HG03378 (cell line): ENCODE measurements around the gene CAPN14.
A peak's percentile ranks its signal among the peaks of the same experiment; 100 is the strongest.
"Not testable (repeated sequence)": the region's sequence is repeated elsewhere in the genome, so short reads cannot be mapped to it uniquely, and the experiment has no call there.

ENCODE experiments used
- ATAC-seq: cut with Tn5 transposase; IDR thresholded peaks from one replicate; pipeline ENCODE4 v1.9.1; 2021; ENCODE audit warnings: mild to moderate bottlenecking, moderate library complexity; ENCODE audit not compliant: unreplicated experiment

CAPN14 gene

GRCh38 chr2:31199206-31199605, 18.1 kb downstream of the CAPN14 start:
- no peak for ATAC-seq

- no peak for ATAC-seq
Observed at GRCh38 chr2:31197669-31198068, 19.6 kb downstream of the CAPN14 start.

GRCh38 chr2:31197166-31197565, 20.1 kb downstream of the CAPN14 start:
- ATAC-seq, result no peak

- ATAC-seq, result no peak
Observed at GRCh38 chr2:31196622-31197021, 20.7 kb downstream of the CAPN14 start.

GRCh38 chr2:31193806-31194205, 23.5 kb downstream of the CAPN14 start:
- no peak for ATAC-seq

- ATAC-seq, result no peak
Observed at GRCh38 chr2:31192851-31193392, 24.4 kb downstream of the CAPN14 start.

GRCh38 chr2:31192396-31192795, 24.9 kb downstream of the CAPN14 start:
- no peak for ATAC-seq

GRCh38 chr2:31191931-31192330, 25.4 kb downstream of the CAPN14 start:
- no peak for ATAC-seq

- no peak for ATAC-seq
Observed at GRCh38 chr2:31190188-31190587, 27.1 kb downstream of the CAPN14 start.

GRCh38 chr2:31189141-31189540, 28.2 kb downstream of the CAPN14 start:
- no peak for ATAC-seq

- no peak for ATAC-seq
Observed at GRCh38 chr2:31188131-31188530, 29.2 kb downstream of the CAPN14 start.

GRCh38 chr2:31187166-31187565, 30.1 kb downstream of the CAPN14 start:
- no peak for ATAC-seq

- not testable (repeated sequence) for ATAC-seq
Observed at GRCh38 chr2:31183973-31184372, 33.3 kb downstream of the CAPN14 start.

GRCh38 chr2:31176742-31177141, 40.6 kb downstream of the CAPN14 start:
- ATAC-seq, result no peak

- ATAC-seq, result no peak
Observed at GRCh38 chr2:31171142-31171541, 46.2 kb downstream of the CAPN14 start.

GRCh38 chr2:31170071-31170698, 47.1 kb downstream of the CAPN14 start:
- ATAC-seq, result peak; percentile 70

GRCh38 chr2:31168291-31168690, 49.0 kb downstream of the CAPN14 start:
- no peak for ATAC-seq

GRCh38 chr2:31166925-31167324, 50.4 kb downstream of the CAPN14 start:
- no peak for ATAC-seq

- ATAC-seq, result no peak
Observed at GRCh38 chr2:31163011-31163539, 54.2 kb downstream of the CAPN14 start.

GRCh38 chr2:31161637-31162036, 55.7 kb downstream of the CAPN14 start:
- ATAC-seq, result no peak

GRCh38 chr2:31151501-31151900, 65.8 kb downstream of the CAPN14 start:
- no peak for ATAC-seq

GRCh38 chr2:31150120-31150670, 67.1 kb downstream of the CAPN14 start:
- no peak for ATAC-seq
